Astrocyte of the cerebellum (primary cell): Measurements from ENCODE around the gene TRAF5.

ENCODE experiments used
- DNase-seq: peaks from one replicate; pipeline ENCODE4 v3.0.0-alpha.2; 2011; ENCODE audit warnings: low read depth
- H3K4me3 ChIP-seq: 2 replicates; pipeline ENCODE4 v1.5.1; 2011; ENCODE audit warnings: mild to moderate bottlenecking, low read depth, low read length, moderate library complexity
- CTCF ChIP-seq: IDR thresholded peaks from 2 replicates; pipeline ENCODE4 v1.5.1; 2012; ENCODE audit warnings: low read length, low read depth, moderate library complexity, mild to moderate bottlenecking; ENCODE audit errors: missing control alignments
- in situ Hi-C: cut with HindIII; loops from 2 replicates; pipeline ENCODE4 v1.10.0; 2017; ENCODE audit warnings: low sequenced_read_pairs

TRAF5 gene

DNA sequence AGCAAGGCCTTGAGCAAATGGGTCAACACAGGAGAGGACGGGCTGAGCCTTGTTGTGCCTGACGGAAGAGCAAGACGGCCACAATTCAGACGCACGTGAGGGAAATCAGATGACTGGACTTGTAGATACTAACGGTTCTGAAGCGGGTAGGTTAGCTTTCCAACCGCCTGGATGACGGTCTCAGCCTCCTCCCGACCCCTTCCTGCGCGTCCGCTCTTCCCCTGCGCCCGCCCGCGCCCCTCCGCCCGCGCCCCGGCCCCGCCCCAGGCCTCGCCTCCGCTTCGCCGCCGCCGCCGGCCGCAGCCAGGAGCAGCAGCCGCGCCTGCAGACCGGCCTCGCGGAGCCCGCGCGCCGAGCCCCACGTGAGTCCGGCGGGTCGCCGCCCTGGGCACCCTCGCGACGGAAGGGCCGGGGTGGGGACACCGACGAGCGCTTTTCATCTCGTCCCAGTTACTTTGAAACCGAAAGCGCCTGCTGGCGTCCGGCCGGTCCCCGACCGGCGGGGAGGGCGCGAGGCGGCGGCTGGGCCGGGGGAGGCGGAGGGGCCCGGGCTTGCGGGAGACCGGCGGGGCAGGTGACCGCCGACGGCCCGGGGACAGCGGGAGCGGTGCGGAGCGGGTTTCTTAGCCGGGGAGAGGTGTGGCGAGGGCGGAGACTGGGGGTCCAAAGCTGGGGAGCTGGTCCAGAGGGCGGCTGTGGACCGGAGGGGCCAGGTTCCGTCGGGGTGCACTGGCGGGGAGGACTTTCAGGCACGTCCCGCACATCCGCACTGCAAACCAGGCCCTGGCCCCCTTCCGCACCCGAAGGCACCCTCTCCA, at the start of gene TRAF5:
TSS of gene TRAF5 (plus strand) at position 306 of the 818 bp plus-strand sequence. CDS start 26,407 bp downstream, outside the sequence.
- no peak for DNase-seq
- TF ChIP-seq CTCF: no peak
- in situ Hi-C loops: loop anchor here (25.0 kb wide), 2 partner anchors 186 to 311 kb away; no protein-coding TSS in a partner anchor
- peak within 1 kb of the TSS; percentile 54 for H3K4me3 ChIP-seq

DNA sequence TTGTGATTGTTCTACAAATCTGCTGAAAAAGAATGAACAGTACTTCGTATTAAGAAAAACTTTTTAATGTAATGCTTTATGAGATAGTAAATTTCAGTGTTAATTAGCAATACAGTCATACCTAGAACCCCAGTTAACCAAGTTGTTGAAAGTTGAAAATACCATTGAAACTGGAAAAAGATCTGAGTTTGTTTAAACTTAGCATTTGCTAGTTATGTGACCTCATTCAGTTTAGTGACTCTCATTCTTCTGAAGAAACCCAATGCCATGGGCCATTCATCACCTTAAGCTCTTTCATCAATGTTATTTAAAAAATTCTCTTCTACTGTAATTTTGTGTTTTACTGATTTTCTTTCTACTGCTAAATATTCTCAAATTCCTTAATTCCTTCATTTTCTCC, 47.3 kb upstream of the TRAF5 start:
- H3K4me3 ChIP-seq: no peak overlapping the region
- TF ChIP-seq CTCF: no peak
- in situ Hi-C loops: no loop called here
- no peak for DNase-seq

- TF ChIP-seq CTCF: no peak
- no peak overlapping the region for H3K4me3 ChIP-seq
- no peak for DNase-seq
- in situ Hi-C loops: no loop called here
Measured at GRCh38 chr1:211280910-211281309, 45.7 kb upstream of the TRAF5 start.

DNA sequence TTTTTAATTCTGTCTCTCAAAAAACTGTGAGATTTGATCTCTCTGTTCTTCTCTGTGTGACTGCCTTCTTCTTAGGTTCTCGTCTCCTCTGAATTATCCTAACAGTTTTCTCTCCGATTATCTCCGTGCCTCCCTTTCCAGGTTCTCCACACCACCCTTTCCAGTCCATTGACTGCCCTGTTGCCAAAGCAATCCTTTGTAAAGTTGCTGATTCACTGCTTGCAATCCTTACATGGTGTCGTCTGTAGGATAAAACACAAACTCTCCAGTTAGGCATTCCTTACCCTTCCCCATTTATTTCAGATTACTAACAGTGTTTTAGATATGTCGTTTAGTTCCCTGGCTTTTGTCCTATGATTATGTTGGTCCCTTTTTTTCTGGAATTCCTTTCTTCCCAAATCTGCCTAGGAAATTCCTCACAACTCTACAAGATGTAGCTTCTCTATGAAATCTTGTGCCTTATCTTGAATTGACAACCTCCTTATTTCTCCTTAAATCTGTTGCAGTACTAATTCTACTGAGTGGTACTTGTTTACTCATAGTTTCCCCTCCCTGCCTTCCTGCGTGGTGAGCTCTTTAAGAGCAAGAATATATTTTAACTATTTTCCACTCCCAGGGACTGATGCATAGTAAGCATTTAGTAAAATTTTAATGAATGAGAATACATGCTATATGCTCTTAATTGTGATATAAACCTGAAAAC, 45.2 kb upstream of the TRAF5 start:
- no peak for TF ChIP-seq CTCF
- in situ Hi-C loops: no loop called here
- H3K4me3 ChIP-seq: no peak overlapping the region
- DNase-seq: no peak

DNA sequence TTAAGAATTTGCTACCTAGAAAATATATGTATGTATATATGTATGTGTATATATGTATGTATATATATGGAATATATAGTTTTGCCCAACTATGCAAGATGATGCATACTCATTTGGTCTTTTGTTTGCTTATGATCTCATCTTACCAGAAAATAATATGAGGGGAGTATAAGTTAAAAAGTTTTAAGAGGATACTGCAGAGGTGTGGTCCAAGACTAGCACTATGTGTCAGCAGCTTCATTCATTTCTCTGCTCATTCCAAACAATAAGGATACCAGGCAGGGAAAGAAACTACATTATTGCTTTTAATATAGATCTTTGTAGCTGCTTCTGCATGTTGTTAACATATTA, 44.6 kb upstream of the TRAF5 start:
- no peak for DNase-seq
- TF ChIP-seq CTCF: no peak
- no peak overlapping the region for H3K4me3 ChIP-seq
- in situ Hi-C loops: no loop called here

- in situ Hi-C loops: no loop called here
- TF ChIP-seq CTCF: no peak
- DNase-seq: peak; percentile 53
- no peak overlapping the region for H3K4me3 ChIP-seq
Measured at GRCh38 chr1:211285196-211285595, 41.4 kb upstream of the TRAF5 start.
